Measurements from ENCODE around the gene ZNF184. TPM values are rescaled to one million over a fixed set of nuclear protein-coding genes. Genes with fewer than 3 reads are reported as not detected.

ZNF184 gene
- total RNA-seq, 1 experiment from 2014 or later: 7.1 TPM

GRCh38 chr6:27439371-27439770, 33.5 kb downstream of the ZNF184 start:
- CTCF ChIA-PET: no interaction called here
- Mint-ChIP-seq H3K9me3 (peaks cover 16% of the 10 kb centered on the region), H3K36me3 (no peaks in the 10 kb centered on the region; the same call in 1 of the 2 replicates), H3K4me1 (peaks cover 6% of the 10 kb centered on the region), H3K27ac (no peak overlapping the region), H3K27me3 (ENCODE audit: low read depth) (peaks cover 5% of the 10 kb centered on the region; the same call in 1 of the 2 replicates), H3K4me3 (no peak overlapping the region)
- ATAC-seq (no peak), DNase-seq (ENCODE audit: low spot score) (no peak)
- POLR2A ChIA-PET: no interaction called here
- TF ChIP-seq USF2 (CRISPR knock-in tag; IDR thresholded peaks at IDR 0.05): no peak
- no peak for TF ChIP-seq TP53 (CRISPR knock-in tag; IDR thresholded peaks at IDR 0.05)
- no peak for TF ChIP-seq GRHL2 (CRISPR knock-in tag; IDR thresholded peaks at IDR 0.05; ENCODE audit: insufficient replicate concordance, severe bottlenecking)
- no peak for TF ChIP-seq MXD4 (CRISPR knock-in tag; IDR thresholded peaks at IDR 0.05; ENCODE audit: borderline replicate concordance)
- TF ChIP-seq HMGA2 (CRISPR knock-in tag; IDR thresholded peaks at IDR 0.05): no peak
- TF ChIP-seq ATF2 (CRISPR knock-in tag; IDR thresholded peaks at IDR 0.05; ENCODE audit: borderline replicate concordance, low read depth): no peak
- no peak for TF ChIP-seq NR3C1 (CRISPR knock-in tag; conservative IDR thresholded peaks at IDR 0.05; ENCODE audit: low read depth)
- no peak for TF ChIP-seq NR2C2 (CRISPR knock-in tag; IDR thresholded peaks at IDR 0.05)
- TF ChIP-seq ZNF425 (CRISPR knock-in tag; conservative IDR thresholded peaks at IDR 0.05): no peak
- no peak for TF ChIP-seq ZNF416 (CRISPR knock-in tag; IDR thresholded peaks at IDR 0.05)
- TF ChIP-seq SMAD3 (CRISPR knock-in tag; IDR thresholded peaks at IDR 0.05; ENCODE audit: borderline replicate concordance): no peak

- H3K4me1 Mint-ChIP-seq: peaks cover 6% of the 10 kb centered on the region
- CTCF ChIA-PET: no interaction called here
- peaks cover 21% of the 10 kb centered on the region for H3K27me3 Mint-ChIP-seq (ENCODE audit: low read depth)
- no peak for DNase-seq (ENCODE audit: low spot score)
- peaks cover 24% of the 10 kb centered on the region for H3K9me3 Mint-ChIP-seq
- POLR2A ChIA-PET: no interaction called here
- no peaks in the 10 kb centered on the region for H3K36me3 Mint-ChIP-seq
- no peak for ATAC-seq
- H3K27ac Mint-ChIP-seq: no peak overlapping the region
- TF ChIP-seq SMAD4 (CRISPR knock-in tag; IDR thresholded peaks at IDR 0.05) (no peak), ETV6 (CRISPR knock-in tag; IDR thresholded peaks at IDR 0.05) (no peak), MLX (CRISPR knock-in tag; IDR thresholded peaks at IDR 0.05) (no peak), ZNF396 (CRISPR knock-in tag; IDR thresholded peaks at IDR 0.05; ENCODE audit: borderline replicate concordance) (no peak), E2F5 (CRISPR knock-in tag; IDR thresholded peaks at IDR 0.05) (no peak), ZNF138 (CRISPR knock-in tag; conservative IDR thresholded peaks at IDR 0.05) (no peak), GTF2I (CRISPR knock-in tag; conservative IDR thresholded peaks at IDR 0.05) (no peak), FOXP1 (CRISPR knock-in tag; IDR thresholded peaks at IDR 0.05; ENCODE audit: borderline replicate concordance) (no peak), STAT6 (CRISPR knock-in tag; conservative IDR thresholded peaks at IDR 0.05; ENCODE audit: low read depth) (no peak), ELF4 (CRISPR knock-in tag; IDR thresholded peaks at IDR 0.05; ENCODE audit: low read depth) (no peak), ZNF512 (CRISPR knock-in tag; IDR thresholded peaks at IDR 0.05; ENCODE audit: borderline replicate concordance) (no peak), TCF7 (CRISPR knock-in tag; IDR thresholded peaks at IDR 0.05; ENCODE audit: low read depth) (no peak)
- no peak overlapping the region for H3K4me3 Mint-ChIP-seq
Observed at GRCh38 chr6:27433714-27434113, 39.2 kb downstream of the ZNF184 start.
